Measurements from ENCODE around the gene PSMB8.

The PSMB8 gene

DNA sequence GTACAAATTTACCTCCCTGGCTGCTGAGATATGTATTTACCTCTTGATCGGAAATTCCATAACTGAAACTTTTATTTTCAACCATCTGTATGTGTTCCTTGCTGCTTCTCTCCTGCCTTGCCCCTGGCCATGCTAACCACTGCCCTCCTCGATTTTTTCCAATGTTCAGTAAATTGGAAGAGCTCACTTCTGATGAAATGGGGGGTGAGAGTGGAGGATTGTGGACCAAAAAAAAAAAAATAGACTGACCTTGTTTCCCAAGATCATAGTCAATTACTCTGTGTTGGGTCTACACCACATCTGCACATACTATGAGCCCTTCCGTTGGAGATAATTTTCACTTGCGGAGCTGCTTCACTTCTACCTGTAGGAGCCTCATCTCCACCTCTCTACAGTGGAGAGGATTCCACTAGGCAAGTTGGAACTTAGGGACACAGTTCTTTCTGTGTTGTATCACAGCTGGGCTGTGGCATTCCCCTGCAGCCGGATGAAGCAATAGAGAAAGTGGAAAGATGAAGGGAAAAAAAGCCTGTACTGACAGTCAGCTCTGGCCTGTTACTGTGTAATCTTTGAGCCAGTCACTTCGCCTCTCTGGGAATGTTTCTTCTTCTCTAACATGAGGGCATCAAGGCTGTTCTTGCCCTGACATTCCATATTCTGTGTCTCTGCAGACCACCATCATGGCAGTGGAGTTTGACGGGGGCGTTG, 11.8 kb upstream of the PSMB8 start:
- no peak for DNase-seq

GRCh38 chr6:32854376-32855178, 10.7 kb upstream of the PSMB8 start:
- no peak for DNase-seq

DNA sequence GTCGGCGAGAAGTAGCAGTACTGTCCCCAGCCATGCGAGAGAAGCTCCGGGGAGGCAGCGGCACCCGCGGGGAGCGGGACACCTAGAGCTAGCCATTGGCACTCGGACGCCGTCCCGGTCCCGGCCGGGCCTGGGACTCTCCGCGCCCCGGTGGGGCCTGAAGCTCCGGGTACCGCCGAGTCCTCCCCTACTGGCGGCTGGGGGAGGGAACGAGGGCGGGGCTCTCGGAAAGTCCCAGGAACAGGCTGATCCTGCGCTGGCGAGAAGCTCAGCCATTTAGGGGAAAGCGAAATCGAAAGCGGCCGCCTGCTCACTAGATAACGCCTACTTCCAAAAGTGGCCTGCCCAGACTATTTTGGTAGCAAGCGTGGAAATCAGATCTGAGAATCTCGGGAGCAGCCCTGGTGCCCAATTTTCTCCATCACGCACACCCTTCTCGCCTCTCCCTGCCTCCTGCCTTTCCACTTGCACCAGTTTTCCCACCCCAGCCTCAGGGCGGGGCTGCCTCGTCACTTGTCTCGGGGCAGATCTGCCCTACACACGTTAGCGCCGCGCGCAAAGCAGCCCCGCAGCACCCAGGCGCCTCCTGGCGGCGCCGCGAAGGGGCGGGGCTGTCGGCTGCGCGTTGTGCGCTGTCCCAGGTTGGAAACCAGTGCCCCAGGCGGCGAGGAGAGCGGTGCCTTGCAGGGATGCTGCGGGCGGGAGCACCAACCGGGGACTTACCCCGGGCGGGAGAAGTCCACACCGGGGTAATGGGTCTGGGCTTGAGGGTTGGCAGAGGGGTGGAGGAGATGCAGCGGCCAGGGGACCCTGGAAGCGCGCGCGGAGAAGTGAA, 9.9 kb upstream of the PSMB8 start, which contains the start of the genes PSMB9 and TAP1:
TSS of gene PSMB9 (plus strand) at position 652 of the 835 bp plus-strand sequence. CDS start at position 690, 38 bp downstream.
TSS of gene TAP1 (minus strand) at position 164 of the 835 bp plus-strand sequence. CDS start at position 96, 68 bp downstream.
- peak; percentile 92 for DNase-seq

- peak; percentile 37 for DNase-seq
Measured at GRCh38 chr6:32852844-32853540, 9.1 kb upstream of the PSMB8 start.

DNA sequence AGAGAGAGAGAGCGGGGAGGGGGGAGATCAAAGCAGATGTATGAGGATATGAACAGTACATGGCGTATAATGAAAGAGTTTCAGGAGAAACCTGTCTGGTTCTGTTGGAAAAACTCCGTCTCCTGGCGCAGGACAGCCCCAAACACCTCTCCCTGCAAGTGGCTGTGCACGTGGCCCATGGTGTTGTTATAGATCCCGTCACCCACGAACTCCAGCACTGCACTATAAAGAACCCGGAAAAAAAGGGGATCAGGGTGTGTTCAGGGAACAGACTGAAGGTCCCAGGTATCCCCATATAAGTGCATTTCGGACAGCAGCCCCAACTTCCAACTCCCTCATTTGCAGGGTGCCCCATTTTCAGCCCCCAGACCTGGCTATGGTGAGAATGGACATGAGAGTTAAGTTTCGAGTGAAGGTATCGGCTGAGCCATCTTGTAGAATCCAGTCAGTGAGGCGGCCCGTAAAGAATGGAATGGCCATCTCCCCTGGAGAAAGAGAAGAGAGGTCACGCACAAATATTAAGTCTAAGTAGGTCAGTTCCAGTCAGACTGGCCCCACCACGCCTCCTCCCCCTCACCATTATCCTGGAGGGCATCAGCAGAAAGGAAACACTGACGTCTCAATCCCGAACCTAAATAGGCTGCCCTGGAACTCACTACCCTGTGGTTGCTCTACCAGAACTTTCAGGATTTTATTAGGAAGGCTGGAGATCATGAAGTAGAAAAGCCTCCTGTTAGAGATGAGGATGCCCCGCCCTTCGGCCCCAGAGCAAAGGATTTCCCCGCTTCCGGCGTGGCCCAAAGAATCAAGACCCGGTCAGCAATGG, 8.4 kb upstream of the PSMB8 start:
- DNase-seq = no peak

- no peak for DNase-seq
Measured at GRCh38 chr6:32851025-32851424, 7.2 kb upstream of the PSMB8 start.

DNA sequence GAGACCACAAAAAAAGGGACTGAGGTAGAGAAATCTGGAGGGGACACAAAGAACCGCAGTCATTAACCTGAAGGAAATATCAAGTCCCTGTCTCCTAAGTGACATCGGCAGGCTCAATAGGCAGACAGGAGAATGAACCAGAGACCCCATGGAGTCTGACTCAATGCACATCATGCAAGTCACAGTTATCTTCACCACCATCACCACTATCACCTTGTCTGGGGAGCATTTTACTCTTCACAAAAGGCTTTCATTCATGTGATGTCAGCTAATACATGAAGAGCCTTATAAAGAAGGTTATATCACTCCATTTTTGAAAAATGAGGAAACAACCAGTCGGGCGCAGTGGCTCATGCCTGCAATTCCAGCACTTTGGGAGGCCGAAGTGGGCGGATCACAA, 5.3 kb upstream of the PSMB8 start:
- no peak for DNase-seq

GRCh38 chr6:32847795-32848194, 3.9 kb upstream of the PSMB8 start:
- DNase-seq = no peak

DNA sequence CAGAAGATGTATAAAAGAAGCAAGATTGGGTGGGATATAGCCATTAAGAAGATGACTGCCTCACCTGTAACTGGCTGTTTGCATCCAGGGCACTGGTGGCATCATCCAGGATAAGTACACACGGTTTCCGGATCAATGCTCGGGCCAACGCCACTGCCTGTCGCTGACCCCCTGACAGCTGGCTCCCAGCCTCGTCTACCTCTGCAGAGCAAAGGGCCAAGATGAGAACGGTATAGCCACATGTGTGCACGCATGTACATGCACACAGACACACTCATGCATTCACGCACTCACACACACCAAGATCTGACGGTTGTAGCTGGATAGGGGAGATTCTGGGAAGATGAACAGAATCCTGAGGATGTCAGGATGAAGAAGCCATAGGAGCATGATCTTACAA, 3.2 kb upstream of the PSMB8 start:
- no peak for DNase-seq

- DNase-seq = no peak
Measured at GRCh38 chr6:32845384-32845884, 1.6 kb upstream of the PSMB8 start.

GRCh38 chr6:32844839-32845383, 1.1 kb upstream of the PSMB8 start:
- no peak for DNase-seq

DNA sequence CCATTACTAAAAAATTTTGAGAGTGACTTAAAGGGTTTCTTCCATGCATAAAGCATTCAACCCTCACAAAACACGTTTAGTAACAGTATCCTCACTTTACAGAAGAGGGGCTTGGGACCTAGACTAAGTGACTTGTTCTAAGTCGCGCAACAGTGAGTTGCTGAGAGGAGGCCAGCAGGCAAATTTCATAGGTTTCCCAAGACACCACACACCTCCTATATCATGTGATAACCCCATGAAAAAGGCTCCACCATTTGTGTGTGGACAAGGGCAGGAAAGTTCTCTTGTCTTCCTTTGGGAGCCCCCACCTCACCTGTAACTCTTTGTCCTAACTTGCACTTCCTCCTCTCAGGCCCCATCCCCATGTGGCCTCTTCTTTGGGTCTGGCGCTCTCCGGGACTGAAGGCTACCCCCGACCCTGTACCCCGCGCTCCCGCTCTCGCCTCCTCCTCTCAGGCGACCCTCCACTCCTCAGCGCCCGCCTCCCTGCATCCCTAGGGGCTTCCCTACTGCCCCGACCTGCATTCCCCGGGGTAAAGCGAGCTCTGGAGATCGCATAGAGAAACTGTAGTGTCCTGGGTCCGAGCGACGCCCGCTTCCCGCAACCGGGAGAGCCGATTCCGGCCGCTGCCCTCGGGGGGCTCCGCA, 392 bp downstream of the PSMB8 start:
- DNase-seq = no peak

DNA sequence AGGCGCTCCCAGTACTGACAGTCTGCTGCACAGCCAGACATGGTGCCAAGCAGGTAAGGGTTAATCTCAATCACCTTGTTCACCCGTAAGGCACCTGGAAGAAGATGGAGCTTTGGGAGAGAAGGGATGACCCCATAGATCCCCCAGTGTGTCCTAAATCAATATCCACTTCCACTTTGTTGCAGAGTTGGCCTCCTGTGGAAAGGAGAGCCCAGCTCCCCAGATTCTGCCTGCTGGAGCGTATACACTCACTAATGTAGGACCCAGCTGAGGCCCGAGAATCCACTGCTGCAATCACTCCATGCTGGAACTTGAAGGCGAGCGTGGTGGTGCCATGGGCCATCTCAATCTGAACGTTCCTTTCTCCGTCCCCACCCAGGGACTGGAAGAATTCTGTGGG, 1.2 kb downstream of the PSMB8 start:
- no peak for DNase-seq

- no peak for DNase-seq
Measured at GRCh38 chr6:32842021-32842650, 1.7 kb downstream of the PSMB8 start.

DNA sequence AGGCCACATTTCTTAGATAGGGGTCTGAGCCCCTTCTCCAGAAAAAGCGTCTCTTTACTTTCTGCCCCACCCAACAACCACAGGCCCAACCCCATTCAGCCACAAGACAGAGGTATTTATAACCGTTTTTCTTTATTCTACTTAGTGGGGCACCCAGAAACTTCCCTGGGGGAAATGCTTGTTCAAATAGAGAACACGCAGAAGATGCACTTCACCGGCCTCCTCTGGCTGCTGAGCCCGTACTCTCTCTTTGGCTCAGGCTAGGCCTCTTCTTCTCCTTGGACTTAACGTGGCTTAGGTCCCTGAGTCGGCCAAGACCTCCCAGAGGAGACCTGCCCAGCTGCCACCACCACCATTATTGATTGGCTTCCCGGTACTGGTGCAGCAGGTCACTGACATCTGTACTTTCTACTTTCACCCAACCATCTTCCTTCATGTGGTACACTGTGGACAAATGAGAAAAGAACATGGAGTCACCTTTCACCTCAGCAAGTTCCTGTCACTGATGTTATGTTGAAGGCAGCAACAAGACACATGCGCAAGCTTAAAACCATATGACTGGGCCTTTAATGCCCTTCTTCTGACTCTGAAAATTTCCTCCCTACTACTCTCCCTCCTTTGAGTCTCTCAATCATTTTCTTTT, 3.1 kb downstream of the PSMB8 start:
- DNase-seq = no peak

GRCh38 chr6:32839356-32839755, 4.5 kb downstream of the PSMB8 start:
- DNase-seq = no peak

DNA sequence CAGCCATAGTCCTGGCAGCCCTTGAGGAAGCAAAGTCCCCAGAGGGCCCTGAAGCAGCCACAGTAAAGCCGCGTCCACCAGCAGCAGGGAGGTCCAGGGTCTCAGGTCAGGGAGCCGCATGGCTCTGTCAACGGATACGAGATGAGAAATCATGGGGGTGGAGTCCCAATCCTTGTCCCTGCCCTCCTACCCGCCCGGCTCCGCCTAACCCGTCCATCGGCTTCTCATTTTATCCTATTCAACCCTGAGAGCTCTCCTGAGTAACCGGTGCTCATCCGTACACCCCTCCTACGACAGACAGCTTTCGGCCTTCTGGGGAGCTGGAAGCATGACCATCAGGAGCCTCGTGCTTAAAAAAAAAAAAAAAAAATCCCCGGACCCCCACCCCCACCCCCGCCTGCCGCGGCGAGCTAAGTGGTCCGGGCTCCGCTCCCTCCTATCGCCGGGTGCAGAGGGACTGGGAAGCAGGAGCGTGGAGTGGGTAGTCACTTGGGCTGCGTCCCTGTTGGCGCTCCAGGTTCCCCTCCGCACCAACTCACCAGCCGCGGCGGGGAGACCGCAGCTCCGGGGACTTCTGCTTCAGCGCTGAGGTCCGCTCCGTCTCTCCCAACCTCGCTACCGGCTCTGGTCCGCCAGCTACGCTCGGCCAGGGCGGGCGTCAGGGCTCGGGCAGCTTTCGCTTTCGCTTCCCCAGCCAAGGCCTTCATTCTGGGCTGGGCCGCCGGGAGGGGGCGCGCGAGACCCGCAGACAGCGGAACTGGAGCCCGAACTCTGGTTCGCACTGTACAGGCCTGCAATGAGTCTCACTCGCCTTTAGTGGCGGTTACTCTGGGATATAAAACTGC, 5.5 kb downstream of the PSMB8 start, which contains the start of gene TAP2:
TSS of gene TAP2 (minus strand) at position 626 of the 845 bp plus-strand sequence. CDS start at position 120, 506 bp downstream.
- peak; percentile 98 for DNase-seq

- DNase-seq = no peak
Measured at GRCh38 chr6:32837651-32838113, 6.2 kb downstream of the PSMB8 start.
